ENCODE data around the gene FMNL2.

The FMNL2 gene

DNA sequence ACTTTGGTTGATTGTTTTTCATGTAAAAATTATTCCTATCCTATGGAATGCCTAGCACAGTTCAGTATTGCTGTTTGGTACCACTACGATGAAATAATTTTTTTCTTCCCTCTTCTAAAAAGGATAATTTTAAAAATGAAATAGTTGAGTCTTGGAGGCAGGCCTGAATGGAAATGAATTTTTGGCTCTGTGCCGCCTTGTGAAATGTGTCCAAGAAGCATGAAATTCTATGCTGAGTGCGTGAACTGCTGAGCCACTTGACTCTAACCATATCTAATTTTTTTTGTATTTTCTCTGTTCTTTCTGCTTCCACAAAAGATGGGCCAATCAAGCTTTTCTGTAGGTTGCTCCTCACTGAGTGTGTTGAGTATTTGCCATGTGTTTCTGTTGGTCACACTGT lies 287.2 kb downstream of the FMNL2 start:
- no peak for DNase-seq (ENCODE audit: low spot score)

DNA sequence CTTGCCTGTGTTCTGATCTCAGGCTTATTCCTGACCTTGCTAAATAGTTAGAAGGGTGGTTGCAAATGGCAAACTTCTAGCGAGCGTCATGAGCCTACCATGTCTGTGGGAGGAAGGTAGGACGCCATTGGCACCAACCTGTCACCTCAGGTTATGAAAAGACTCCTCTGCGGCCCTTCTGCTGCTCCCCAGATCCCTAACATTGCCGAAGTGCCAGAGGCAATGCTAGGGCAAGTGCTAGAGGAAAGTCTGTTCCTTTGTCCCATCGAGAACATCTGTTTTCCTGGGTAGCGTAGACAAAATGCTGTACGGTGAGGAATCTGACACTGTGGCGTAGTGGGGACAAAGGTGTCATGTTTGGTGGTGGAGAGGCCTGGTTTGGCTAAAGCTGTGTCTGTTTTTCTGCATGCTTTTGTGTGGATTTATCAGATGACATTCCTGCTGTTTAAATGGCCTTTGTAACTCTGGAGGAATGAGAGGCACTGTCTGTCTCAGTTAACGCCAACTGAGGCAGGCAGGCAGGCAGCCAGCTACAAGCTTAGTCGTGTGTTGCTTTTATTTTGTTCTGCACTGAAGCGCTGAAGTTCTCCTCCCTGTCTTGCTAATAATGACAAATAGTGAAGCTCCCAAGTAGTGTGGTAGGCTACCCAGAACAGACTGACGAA lies 288.2 kb downstream of the FMNL2 start:
- DNase-seq (ENCODE audit: low spot score): no peak

DNA sequence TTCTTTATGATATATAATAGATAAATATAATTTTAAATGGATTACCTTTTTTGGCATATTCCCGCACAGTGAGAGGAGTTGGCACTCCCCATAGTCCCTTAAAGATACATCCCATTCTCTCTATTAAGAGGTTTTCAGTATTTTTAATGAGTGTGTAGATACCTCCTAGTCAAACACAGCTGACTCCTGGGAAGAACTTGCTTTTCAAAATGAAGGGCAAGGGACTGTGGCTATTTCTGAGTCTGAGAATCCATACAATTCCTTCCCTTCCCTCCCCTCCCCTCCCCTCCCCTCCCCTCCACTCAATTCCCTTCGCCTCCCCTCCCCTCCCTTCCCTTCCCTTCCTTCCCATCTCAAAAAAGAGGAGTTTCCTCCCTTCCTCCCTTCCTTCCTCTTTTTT lies 288.8 kb downstream of the FMNL2 start:
- DNase-seq (ENCODE audit: low spot score): no peak

DNA sequence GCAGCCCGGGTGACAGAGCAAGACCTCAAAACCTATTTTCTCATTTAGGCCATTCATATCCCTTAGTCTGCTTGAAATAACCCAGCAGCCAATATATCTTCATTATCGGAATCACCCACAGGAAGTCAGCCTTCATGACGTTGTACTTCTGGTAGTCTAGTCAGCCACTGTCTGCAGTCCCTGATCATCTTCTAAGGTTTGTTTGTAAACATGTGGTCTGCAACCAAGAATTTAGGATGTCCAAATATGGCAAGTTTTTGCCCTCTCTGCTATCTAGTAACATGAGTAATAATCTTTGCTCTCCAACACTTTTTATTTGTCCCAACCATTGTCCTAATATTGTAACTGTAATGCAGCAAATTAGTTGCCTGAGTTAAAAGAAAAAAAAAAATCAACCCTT lies 289.8 kb downstream of the FMNL2 start:
- DNase-seq (ENCODE audit: low spot score): no peak

DNA sequence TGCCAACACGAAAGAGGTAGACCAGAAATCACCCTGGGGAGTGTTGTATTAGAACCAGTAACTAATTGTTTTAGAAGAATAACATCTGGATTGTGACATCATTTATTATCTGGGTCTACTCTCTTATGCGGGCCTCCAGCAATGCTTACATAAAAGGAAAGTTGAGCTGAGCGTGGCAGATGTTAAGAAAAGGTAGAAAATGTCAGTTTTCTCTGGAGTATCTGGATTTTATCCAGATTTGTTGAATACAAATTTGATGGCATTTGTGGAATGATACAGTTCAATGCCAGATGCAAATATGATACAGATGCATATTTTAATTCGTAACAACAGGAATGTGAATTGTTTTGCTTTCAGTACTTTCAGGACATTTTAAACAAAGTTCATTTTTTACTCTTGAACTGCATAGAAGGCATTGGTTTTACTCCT lies 292.0 kb downstream of the FMNL2 start:
- no peak for DNase-seq (ENCODE audit: low spot score)

DNA sequence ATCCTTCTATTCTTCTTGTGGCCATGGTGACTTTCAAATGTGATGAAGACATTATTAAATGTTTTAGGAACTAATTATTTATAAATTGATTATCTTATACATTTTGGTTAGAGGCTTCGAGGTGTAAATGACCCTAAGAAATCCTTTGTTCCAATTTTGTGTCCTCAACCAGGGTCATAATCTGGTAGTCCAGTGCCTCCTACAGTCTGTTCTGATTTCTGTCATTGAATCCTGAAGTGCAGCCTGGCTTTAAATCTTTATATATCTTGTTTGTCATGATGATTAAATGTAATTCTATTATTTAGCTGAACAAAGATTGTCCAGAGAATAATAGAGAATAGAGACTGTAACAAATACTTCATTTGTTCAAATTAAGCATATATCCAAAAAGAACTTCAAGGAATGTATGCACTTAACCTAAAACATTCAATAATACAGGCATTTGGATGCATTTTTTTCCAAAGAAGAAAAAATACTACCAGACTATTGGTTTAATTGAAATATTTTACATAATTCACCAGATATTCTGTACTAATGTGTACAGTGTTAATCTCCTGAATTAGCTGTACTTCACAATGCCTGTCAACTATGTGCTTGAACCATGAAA lies 292.5 kb downstream of the FMNL2 start:
- peak; percentile 44 for DNase-seq (ENCODE audit: low spot score)

DNA sequence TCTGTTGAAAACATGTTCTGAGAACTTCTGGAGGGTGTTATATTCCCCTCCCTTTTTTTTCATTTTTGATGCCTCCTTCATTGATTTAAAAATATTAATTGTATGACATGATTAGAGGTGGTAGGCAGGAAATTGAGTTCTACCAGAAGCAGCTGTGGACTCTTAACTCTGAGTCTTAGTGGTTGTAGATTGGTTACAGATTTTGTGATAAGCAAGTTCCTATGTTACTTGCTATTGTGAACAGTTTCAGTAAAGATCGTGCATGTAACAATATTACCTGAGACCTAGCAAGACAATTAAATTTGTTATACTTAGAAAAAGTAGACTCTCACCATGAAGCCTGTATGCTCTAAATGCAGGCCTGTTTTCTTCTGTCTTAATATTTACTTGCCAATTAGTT lies 294.2 kb downstream of the FMNL2 start:
- no peak for DNase-seq (ENCODE audit: low spot score)

DNA sequence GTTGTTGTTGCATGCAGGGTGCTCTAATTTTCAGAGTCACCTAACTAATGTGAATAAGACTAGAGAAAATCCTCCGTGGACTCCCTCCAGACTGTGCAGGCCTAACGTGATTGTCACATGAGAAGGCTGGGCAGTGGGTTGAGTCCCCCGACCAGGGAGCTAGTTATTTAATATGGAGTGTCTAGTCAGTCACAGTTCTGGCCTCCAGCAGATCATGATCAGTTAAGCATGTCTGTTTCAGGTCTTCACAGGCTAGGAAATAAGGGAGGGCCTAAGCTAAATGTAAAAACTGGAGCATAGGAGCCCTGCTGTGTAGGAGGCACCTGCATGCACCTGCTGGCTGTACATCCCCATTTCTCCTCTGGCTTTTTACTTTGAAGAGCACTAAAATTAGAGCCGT lies 295.5 kb downstream of the FMNL2 start:
- DNase-seq (ENCODE audit: low spot score): no peak

DNA sequence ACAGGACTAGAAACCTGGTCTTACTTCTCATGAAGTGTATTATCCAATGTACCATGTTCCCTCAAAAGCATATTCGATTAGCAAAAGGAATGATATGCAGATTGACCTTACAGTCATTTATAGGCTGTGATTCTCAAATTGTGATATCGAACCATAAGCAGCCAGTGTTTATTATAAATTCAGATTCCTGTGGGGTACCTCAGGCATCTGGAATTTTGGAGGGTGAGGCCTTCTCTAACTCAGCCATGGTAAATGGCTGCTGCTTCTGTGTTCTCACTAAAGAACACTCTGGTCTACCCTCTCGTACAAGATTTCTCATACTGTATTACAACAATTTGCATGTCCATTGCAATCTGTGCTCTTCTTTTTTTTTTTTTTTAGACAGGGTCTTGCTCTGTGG lies 297.8 kb downstream of the FMNL2 start:
- no peak for DNase-seq (ENCODE audit: low spot score)

DNA sequence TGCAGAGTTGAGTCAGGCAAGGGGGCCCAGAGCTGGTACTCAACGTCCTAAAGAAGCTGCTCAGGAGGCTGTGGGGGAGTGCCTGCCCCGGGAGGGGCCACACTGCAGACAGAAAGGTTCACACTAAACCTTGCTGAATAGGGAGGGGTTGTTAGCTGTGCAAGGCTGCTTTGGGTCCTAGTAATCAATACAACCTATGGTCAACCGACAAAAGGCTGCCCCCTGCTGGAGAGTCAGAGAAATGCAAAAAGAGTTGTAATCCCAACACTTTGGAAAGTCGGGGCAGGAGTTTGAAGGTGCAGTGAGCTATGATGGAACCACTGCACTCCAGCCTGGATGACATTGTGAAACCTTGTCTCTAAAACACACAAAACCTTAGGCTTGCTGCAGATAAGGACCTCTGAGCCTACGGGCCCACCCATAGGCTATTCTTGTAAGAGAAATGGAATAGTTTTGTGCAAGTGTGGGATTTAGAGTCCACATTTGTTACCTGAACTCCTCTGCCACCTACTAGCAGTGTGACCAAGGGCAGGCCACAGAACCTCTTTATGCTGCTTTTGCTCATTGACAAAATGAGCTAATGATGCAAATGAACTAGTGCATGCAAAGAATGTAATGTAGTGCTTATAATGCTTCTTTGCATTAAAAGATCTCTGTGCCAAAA lies 300.8 kb downstream of the FMNL2 start:
- DNase-seq (ENCODE audit: low spot score): peak; percentile 70

DNA sequence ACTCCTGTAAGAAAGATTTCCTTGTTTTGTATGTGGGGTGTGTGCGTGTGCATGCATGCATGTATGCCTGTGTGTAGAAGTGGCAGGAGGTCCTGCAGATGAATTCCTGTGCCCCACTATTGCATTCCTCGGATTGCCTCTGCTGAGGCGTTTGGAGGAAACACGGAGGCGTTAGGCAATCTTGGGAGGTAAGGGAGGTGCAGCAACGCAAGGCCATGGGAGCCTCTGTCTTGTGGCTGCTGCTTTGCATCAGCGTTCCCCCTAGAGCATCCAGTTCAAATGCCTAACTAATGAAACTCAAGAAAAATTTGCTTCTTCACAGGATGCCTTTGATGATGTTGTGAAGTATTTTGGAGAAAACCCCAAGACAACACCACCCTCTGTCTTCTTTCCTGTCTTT lies 302.3 kb downstream of the FMNL2 start:
- no peak for DNase-seq (ENCODE audit: low spot score)

DNA sequence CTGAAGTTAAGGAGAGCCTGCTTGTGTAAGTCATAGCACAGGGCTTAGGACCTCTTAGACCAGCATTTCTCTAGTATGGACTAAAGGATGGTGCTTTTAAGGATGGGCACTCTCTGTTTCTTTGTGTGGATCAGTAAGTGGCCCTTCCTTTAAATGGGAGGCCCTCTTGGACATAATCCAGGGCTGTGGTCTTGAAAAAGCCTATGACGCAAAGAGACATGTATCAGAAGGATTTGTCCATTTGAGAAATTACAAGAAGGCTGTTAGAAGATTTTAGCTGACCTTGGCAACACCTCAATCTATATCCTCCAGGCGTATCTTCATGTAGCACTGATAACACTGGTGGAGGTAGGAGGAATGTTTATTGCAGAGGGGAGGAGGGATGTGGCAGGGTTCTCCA lies 303.1 kb downstream of the FMNL2 start:
- DNase-seq (ENCODE audit: low spot score): no peak

DNA sequence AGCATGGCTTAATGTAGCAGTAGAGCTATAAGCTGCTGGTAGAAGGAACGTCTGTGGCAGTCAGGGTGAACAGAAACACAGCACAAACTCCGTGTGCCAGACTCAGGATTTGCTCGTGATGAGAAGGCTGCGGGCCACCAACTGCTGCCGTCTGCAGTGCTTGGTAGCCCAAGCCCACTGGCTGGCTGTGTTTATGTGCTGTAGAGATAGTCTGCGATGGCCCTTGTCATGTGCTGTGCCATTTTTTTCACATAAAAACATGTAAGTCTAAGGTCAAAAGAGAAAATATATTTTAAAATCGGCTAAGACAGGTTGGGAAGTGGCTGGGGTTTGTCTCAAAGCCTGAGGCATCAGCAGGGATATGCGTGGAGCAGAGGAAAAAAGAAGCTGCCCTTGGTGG lies 303.6 kb downstream of the FMNL2 start:
- DNase-seq (ENCODE audit: low spot score): no peak

DNA sequence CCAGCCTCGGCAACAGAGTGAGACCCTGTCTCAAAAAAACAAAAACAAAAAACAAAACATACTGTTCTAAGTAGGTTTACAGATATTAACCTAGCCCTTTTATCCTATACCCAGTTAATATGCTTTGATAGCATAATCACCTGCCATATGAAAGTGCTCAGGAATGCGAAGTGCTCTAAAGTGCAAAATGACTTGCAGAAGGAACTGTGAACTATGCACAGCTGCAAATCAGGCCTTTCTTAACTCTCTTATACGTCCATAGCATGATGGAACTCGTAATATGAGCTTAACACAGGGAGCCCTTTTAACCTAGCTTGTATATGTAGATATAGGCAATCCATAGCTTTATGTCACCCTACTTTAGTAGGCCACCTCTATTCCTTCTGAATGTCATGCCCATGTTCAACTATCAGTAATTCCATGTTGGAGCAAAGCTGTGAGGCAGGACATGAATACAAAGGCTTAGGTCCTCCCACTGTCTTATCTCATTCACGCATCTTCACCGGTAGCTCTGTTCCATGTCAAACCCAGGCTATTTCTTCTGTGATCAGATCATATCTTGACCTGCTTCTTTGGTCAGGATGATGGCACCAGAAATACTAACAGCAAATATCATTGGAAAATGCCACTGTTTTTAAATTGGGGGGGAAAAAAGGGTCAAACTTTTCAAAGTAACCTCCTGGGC lies 309.4 kb downstream of the FMNL2 start:
- no peak for DNase-seq (ENCODE audit: low spot score)

DNA sequence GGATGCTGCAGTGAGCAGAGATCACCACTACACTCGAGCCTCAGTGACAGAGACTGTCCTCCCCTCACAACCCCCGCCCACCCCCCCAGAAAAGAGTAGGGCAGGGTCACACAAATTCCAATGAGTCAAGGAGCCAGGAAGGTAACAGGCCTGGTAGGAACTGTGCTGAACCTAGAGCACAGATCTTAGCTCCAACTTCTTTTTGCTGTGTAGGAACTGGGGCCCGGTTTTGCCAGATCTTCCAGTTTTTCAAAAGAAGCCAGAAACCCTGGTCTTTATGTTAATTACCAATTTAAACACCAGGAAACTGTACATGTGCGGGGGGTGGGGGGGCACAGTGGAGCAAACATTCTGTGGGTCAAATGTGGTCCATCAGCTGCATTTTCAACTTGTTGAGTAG lies 311.3 kb downstream of the FMNL2 start:
- DNase-seq (ENCODE audit: low spot score): no peak

DNA sequence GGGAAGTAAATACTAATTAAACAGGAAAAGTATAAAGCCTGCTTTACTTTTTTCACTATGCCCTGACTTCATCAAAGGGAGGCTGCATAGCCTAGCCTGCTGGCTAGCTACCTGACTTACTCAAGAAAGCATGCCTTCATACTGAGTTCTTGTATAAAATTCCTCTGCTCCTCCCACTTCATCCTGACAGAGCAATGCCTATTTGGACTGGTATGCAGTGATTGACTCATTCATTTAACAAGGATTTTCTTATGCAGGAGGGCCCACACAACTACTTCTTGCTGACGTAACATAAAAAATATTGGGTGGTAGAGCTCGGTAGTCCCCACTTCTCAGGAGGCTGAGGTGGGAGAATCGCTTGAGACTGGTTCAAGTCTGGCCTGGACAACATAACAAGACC lies 311.8 kb downstream of the FMNL2 start:
- DNase-seq (ENCODE audit: low spot score): no peak

DNA sequence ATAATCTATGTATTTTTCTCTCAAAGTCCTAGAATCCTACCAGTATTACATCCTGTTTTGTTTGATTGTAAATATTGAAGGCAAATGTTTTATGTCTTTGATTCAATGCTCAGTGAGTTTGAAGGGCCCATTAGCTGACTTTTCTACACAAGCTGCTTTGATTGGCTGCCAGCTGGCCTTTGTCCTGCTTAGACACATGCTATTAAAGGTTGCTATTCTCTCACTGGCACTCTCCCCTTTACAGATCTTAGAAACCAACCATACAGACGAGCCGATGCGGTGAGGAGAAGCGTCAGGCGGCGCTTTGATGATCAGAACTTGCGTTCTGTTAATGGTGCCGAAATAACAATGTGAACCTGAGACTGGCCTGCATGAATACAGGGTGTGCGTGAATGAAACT lies 312.6 kb downstream of the FMNL2 start:
- DNase-seq (ENCODE audit: low spot score): no peak

DNA sequence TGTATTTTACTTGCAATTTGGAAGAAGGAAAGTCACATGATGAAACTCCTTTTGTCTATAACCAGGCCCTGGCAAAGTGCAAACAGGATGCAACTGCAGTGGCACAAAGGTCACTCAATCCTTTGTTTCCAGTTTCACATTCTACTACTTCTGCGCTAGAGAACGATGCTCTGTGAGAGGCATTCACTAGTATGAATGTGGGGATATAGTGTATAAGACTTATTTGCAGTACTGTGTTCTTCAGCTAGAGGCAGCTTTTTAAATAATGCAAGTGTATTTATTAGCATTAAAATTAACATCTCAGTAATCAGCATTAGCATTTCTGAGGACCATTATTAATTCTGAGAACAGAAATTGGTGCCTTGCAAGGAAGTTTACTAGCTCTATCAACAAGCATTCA lies 313.4 kb downstream of the FMNL2 start:
- no peak for DNase-seq (ENCODE audit: low spot score)

DNA sequence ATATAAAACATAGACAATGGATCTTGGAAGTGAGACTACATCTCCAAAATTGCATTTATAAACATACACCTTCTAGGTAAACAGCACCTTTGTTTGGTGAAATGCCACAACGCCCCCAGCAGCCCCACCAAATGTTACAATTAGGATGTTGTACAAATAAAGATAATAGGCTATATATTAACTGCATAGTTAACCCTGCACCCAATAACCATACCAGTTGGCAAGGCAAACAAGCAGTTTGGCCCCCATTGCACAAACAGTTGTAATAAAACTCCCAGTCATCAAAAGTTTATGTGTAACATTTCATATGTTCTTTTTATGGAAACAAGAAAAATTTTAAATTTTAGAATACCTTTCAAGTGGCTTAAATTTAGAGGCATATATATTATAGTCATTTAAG lies 315.0 kb downstream of the FMNL2 start:
- DNase-seq (ENCODE audit: low spot score): no peak

DNA sequence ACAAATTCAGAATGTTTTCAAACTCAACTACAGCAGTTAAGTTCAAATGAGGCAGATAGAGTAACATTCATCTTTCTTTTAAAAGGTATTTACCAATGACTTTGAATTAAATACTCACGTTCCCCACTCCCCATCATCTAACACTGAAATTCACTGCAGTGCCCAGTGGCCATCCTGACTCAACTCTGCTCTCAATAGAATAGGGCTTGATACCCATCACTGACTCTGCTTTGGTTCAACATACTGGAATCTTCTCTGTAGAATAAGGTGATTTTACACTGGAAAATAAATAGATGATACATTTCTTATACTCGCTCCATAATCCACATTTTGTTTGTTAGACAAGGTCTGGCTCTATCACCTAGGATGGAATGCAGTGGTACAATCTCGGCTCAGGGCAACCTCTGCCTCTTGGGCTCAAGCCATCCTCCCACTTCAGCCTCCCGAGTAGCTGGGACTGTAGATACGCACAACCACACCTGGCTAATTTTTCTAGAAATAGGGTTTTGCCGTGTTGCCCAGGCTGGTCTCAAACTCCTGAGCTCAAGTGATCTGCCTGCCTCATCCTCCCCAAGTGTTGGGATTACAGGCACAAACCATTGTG lies 315.9 kb downstream of the FMNL2 start:
- DNase-seq (ENCODE audit: low spot score): no peak

DNA sequence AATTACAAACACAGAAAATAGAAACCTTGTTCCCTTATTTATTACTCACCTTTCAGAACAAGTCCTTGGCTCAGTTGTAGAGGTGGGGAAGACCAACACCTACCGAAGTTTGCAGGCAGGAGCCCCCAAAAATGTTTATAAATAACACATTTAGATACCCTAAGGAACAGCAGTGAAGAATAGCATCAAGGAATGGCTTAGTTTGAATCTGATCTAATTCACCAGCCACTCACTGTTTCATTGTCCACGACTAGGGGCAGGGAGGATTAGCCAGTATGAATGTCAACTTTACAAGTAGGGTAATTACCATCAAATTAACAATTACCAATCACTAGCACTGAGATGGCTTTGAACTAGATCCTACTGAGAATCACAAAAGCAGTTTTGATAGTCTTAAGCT lies 316.9 kb downstream of the FMNL2 start:
- DNase-seq (ENCODE audit: low spot score): no peak

DNA sequence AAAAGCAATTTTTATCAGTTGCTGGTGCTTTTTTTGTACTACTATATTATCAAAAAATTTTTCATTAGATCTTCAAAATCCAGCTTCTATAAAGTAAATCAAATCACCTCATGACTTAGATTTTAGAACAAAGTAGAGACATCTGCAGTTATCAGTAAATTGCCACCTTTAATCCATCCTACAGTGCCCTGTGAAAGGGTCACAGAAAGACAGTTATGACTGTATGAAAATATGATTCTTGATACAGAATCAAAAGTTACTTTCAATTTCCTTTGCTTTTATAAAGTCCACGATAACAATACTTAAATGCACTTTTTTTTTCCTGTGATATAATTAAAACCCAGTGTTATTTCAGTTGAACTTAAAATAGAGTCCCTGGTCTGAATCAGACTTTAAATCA lies 320.9 kb downstream of the FMNL2 start:
- no peak for DNase-seq (ENCODE audit: low spot score)

DNA sequence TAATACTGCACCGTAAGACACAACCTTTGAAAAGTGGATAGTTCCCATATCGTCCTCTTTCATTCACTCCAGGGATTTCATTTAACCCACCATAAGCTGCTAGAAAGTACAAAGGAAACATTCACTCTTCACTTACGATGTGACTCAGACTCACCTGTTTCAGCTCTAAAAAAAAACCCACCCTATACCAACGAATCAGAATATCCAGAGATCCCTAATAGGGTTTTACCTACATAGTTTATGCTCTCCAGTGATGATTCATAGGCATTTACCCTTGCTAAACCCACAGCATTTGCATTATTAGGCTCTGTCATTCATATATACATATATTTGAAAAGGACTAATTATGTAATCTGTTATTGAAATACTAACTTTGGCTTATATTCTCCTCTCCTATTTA lies 322.1 kb downstream of the FMNL2 start:
- DNase-seq (ENCODE audit: low spot score): no peak
